ENCODE data around the gene CRB3.
"Not testable (repeated sequence)": the region's sequence is repeated elsewhere in the genome, so short reads cannot be mapped to it uniquely, and the experiment has no call there.

Gene CRB3, protein sequence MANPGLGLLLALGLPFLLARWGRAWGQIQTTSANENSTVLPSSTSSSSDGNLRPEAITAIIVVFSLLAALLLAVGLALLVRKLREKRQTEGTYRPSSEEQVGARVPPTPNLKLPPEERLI

DNA sequence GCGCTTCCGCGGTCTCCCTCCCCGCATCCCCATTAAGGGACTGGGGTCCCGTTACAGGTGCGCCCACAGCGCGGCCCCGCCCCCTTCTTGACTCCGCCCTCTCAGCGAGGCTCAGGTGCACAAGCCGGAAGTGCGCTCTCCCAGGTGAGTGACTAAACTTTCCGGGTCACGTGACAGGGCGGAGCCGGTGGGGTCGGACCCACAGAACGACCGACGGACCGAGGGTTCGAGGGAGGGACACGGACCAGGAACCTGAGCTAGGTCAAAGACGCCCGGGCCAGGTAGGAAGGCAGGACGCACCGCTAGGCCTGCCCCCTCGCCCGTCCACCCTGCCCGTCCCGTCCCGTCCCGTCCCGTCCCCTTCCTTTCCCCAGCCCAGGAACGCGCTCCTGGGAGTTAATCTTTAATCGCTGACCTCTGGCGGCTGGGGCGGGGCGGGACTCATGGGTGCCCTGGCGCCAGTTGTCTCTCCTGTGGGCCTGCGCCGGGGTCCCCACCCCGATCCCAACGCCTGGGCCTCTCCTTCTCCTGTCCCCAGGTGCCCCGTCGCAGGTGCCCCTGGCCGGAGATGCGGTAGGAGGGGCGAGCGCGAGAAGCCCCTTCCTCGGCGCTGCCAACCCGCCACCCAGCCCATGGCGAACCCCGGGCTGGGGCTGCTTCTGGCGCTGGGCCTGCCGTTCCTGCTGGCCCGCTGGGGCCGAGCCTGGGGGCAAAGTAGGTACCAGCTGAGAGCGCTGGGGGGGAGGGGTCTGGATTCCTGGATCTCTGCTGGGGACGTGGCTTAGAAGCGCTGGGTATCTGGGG lies at the start of gene CRB3:
TSS of gene CRB3 (plus strand) at position 202 of the 804 bp plus-strand sequence. CDS start at position 633, 431 bp downstream.
- peak; percentile 80 for DNase-seq

DNA sequence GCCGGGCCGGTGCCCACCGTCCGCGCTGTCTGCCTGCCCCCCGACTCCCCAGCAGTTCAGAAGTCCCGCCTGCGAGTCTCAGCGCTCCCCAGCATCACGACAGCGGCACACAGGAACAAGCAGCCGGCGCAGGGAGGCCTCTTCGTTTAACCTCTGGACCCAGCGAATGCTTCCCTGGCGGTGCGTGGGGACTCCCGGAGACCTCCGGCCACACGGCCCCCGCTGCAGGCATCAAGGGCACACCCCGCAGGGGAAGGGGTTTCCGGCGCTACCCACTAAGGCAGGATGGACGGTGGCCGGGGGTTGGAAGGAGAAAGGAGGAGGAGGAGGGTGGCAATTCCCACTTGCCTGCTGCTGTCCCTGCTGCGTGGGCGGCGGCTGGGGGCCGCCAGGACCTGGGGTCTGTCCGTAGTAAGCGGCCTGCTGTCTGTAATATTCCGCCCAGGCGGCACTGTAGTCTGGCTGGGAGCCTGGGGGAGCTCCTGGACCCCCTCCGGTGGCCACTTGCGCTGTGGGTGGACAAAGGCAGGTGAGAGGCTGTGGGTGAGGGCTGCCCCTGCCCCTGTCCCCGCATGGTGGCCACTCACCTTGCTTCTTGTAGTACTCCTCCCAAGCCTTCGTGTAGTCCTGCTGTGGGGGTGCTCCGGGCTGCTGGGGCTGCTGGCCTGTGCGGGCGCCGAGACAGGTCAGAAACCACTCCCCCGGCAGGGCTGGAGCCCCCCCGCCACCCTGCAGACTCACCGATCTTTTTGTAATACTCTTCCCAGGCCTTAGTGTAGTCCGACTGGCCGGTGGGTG lies 49.1 kb upstream of the CRB3 start:
- DNase-seq = no peak

DNA sequence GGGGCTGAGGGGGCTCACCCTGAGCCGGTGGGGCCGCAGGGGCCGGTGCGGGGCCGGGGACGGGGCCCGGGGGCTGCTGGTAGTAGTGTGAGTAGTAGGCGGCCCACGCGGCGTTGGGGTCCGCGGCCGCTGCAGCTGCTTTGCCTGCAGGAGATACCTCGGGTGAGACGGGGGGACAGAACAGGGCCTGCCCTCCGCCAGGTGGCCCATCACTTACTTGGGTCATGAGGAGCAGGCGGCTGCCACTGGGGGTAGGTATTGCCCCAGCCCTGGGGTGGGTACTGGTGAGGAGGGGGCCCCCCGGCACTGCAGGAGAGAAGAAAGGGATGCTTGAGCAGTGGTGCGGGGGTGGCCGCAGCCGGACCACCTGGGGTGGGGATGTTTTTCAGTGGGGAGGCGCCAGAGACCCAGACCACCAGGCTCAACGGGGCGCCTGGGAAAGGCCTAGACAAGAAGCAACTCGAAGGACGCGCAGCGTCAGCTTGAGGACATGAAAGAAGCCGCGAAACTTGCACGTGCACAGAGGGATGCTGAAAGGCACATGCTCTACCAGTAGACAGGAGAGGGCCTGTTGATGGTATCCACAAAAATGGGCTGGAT lies 48.4 kb upstream of the CRB3 start:
- no peak for DNase-seq

DNA sequence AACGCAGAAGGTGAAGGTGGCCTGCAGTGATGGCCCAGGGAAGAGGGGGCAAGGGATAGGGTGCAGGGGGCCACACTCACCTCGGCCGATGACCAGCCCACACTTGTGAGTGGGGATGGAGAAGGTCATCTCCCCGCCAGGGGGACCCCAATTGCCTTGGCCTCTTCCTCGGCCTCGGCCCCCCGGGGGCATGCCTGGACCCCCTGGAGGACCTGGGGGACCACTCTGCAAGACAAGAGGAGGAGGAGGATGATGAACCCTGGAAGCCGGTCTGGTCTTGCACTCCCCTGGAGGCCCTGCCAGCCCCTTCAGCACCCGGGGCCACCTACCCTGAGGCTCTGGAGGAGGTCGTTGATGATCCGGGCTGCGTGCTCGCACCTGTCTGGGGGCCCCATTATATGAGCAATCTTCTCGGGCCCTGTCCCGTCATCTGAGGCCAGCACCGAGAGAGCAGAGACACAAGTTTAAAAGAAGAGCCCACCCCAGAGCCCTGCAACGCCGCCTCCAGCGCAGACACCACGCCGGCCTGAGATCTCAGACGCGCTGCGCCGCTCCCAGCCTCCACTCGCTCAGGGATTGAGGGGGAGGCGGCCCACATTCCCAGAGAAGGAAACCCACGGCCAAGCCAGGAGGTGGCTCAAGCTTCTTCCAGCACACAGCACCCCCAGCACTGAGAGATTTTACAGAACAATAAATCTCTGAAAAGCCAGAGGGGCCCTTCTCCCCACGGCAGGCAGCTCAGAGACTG lies 47.2 kb upstream of the CRB3 start:
- no peak for DNase-seq

DNA sequence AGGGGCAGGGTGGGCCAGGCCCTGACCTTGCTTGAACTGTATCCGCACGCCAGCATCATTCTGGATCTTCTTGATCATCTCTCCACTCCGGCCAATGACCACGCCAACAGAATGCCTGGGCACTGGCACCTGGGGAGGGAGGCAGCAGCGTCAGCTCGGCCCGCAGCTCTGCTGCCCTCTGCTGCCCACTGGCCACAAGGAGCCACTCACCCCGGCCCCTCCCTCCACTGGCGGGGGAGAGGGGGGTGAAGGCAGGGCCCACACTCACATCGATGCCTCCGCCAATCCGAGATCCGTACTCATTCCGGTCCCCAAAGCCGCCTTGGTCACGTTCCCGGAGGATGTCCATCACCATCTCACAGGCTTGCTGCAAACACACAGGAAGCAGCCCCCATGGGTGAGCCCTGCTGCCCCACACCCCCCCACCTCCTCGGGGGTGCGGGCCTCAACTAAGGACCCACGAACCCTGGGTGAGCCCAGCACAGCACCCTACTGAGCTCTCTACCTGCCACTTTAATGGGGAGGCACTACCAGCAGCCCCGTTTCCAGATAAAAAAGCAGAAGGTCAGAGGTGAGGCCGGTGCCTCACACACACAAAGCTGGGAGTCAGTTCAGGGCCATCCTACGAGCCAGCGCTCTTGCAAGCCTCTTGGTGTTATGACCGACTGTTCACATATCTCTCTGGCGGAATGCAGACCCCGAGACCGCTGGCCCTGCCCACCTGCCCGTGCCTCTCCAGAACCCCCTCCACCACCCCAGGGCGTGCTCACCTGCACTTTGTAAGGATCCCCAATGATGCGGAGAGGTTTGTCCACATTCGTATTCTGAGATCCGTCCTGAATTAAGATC lies 46.1 kb upstream of the CRB3 start:
- DNase-seq = no peak

DNA sequence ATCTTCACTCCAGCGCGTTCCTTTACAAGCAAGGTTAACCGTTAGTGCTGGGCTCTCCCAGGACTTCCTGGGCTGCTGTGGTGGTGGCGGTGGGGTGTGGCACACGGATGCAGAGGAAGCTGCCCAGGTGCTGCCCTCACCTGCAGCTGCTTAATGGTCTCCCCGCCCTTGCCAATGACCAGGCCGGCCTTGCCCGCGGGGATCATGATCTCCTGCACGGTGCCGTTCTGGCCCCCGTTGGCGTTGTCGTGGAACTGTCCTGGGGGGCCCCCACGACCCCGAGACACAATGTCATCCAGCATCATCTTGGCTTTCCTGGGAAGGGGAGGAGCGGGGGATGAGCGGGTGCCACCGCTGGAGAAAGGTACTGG lies 45.5 kb upstream of the CRB3 start:
- no peak for DNase-seq

DNA sequence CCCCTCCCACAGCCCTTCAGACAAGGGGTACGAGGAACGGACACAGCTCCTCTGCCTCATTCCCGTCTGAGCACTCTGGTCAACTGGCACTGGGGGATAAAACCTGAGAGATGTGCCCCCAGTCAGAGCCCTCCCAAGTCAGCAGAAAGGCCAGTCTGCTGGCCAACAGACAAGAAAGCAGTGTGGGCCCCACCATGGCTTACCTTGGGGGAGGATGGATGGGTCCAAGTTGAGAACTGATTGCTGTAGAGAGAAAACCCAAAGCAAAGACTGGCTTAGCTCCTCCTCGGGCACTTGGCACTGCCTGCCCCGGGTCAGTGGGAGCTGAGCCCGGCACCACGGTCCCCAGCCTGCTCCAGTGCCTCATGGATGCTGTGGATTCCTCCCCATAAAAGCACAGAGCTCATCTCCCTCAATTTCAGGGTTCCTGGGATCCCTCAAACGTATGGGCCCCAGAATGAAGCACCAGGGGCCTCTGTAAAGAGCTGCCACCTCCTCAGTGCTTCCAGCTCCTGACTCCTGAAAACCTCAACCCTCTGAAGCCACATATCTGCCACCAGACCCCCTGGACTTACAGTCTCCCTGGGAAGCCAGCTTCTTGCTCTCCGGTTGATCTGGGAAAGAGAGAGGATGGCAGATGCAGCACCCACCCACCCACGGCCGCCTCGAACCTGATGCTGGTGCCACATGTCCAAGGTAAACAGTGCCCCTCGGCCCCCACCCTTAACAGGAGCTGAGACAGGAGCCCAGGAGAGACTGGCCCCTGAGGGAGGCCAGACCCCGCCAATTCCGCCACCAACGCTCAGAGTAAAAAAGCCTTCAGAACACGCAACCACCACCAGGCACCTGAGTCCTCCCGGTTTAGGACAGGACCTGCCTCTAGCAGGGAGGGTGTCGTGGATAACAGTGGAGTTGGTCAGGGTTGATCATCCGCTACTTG lies 42.7 kb upstream of the CRB3 start:
- DNase-seq = no peak

DNA sequence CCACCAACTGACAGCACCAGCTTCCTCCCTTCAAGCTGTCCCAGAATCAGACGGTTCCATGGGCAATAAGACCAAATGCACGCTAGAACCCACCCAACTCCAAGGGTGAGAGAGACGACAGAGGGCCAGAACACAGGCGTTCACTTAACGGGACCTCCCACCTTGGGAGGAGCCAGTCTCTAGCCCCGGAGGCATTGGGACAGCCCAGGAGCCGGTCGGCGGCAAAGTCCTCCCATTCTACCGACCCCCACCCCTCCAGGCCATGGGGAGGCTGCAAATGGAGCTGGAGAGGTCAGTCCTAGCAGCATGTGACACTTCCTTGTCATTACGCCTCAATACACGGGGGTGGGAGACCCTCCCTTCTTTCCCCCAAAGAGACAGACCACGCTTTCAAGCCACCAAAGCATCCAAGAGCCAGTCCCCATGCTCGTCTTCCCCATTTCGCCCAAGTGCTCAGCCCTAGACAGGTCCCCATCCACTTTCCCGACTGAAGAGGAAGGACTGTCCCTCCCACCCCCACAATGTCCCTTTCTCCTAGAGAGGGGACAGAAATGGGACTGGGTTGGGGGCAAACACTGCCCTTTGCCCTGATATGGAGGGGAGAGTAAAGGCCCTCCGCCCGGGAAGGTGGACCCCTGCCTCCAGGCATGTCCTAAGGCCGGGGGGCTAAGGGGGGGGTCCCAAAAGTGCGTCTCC lies 40.4 kb upstream of the CRB3 start:
- DNase-seq = no peak

DNA sequence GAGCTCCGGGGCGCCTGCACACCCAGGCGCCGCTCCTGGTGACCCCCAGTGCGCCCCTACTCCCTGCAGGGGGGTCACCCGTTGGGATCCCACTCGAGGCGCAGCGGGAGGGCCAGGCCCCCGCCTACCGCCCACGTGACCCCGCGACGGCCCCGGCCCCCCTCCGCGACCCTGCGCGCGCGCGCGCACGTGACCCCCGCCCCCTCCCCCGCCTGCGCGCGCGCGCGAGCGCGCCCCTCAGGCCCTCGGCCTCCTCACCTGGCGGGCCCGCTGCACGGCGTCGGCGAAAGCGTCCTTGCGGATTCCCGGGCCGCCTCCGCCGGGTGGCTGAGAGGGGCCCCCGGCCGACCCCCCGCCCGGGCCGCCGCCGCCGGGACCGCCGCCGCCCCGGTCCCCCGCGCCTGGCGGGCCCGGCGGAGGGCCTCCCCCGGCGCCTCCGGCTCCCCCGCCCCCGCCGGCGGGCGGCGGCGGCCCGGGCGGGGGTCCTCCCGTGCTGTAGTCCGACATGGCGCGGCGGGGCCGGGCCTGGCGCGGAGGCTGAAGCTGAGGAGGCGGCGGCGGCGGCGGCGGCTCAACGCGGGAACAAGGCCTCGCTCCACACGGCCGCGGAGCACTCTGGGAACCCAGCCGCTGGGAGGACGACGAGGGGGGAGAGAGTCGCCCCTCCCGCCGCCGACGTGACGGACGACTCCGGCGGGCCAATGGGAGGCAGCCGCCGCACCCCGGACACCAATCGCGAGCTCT lies 39.7 kb upstream of the CRB3 start, which contains the start of gene KHSRP:
TSS of gene KHSRP (minus strand) at position 617 of the 744 bp plus-strand sequence. CDS start at position 507, 110 bp downstream.
- peak; percentile 27 for DNase-seq

DNA sequence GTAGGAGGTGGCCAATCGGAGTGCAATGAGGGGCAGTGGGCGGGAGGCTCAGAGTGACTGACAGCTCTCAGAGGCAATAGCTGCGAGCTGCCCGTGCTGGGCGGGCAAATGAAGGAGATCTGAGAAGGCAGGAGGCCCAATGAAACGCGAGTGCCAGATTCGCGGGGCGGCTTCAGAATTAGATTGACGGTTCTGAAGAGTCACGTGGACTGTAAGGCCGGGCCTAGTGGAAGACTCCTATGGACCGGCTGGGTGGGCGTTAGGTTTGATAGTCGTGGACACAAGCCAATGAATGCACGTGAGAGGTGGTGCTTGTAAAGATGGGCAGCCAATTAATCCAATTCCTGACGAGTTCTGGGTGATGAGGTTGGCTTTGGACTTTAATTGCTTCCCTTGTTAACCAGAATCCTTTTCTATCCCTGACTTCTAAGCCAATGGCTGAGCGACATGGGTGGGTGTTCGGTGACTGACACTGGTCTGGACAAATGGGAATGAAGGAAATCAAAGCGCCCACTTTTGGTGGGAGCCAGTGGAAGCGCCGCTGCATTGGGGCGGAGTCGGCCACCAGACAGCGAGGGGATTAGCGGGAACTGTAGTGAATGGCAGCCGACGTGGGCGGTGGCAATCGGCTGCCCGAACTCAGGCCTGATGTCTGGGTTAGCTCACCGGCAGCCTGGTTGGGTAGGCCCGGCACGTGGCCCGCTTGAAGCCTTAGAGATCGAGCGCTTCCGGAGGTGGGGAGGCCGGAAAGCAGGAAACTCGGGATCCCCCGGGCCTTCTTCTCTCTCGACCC lies 38.9 kb upstream of the CRB3 start:
- DNase-seq = peak; percentile 99

DNA sequence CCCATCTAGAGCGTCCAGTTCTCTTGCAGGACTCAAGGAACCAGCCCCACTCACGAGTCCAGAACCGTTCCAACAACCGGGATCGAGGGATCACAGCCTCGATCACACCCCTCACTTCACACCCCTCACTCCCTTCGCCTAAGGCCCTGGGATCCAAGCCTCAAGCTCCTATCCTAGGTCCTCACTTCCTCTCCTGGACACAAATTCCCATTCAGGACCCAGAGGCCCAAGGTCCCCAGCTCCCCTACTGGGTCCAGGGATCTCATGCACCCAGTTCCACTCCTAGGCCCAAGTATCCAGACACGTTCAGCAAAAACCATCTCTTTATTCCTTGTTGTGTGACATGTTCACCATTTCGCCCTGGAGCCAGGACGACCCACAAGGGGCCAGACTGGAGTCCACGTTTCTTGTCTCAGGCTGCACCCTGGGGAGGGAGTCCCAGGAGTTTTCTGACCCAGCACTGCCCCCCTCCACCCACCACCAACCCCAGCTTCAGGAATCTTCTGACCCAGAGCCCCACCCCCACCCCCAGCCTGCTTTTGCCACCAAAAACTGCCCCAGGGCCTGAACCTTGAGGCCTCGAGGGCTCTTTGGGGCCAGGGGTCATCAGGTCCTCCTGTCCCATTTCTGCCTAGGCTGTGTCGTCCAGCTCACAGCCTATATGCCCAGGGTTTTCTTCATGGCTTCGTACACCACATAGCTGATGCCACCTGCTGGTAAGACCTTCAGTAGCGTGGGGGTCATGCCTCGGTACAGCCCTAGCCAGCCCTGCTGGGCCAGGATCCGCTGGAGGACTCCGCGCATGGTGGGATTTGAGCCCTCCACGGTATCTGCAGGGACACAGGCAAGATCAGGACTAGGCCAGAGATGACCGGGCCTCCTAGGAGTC lies 38.1 kb upstream of the CRB3 start:
- no peak for DNase-seq

DNA sequence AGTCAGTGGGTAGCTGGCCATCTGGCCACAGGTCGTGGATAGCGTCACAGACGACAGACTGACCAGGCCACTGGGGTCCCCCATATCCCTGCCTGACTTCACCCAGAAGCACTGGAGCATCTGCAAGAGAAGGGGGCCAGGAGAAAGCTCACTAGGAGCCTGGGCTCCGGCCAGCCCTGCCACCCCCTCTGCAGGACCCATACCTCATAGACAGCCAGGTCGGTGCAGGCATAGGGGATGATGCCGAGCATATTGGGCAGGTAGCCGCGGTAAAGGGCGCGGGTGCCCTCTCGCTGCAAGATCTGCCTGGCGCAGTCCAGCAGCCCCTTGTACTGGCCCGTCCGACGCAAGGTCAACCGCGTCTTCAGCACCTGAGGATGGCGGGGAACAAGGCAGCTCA lies 36.9 kb upstream of the CRB3 start:
- DNase-seq = no peak

DNA sequence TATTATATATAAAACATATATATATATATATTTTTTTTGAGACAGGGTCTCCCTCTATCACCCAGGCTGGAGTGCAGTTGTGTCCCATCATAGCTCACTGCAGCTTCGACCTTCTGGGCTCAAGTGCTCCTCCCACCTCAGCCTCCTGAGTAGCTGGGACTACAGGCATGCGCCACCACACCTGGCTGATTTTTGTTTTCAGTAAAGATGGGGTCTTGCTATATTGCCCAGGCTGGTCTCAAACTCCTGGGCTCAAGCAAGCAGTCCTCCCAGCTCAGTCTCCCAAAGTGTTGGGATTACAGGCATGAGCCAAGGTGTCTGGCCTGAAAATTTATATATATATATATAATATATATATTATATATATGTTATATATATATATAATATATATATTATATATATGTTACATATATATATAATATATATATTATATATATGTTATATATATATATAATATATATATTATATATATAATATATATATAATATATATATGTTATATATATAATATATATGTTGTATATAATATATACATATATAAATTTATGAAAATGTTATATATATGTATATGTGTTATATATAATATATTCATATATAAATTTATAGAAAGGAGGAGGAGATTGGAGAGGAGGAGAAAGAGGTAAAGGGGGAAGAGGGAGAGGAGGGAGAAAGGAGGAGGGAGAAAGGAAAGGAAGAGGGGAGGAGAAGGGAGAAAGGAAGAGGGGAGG lies 35.2 kb upstream of the CRB3 start:
- DNase-seq = not testable (repeated sequence)

DNA sequence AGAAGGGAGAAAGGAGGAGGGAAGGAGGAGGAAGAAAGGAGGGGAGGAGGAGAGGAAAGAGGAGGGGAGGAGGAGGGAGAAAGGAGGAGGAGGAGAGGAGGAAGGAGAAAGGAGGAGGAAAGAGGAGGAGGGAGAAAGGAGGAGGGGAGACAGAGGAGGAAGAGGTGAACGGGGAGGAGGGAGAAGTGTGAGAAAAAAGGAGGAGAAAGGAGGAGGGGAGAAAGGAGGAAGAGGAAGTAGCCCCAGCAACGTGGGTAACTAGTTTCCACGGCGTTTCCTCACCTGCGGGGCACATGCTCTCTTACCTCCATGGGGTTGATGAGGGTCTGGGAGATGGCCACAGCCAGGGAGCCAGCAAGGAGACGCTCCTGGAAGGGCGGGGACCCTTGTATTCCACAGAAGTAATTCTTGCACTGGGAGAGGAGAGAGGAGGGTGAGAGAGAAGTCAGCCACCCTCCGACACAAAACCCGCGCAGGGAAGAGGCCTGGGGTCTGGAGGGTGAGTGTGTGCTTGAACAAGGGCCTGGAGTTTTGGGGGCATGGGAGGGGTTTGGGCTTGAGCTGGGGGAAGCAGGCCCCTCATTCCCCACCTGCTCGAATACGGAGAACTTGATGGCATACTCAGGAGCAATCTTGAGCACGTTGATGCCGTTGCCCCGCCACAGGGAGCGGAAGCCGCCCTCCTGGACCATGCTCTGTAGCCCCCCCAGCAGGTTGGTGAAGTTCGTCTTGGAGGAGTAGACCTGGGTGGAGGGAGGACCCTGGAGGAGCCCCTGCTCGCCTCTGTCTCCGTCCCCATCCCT lies 34.5 kb upstream of the CRB3 start:
- no peak for DNase-seq

DNA sequence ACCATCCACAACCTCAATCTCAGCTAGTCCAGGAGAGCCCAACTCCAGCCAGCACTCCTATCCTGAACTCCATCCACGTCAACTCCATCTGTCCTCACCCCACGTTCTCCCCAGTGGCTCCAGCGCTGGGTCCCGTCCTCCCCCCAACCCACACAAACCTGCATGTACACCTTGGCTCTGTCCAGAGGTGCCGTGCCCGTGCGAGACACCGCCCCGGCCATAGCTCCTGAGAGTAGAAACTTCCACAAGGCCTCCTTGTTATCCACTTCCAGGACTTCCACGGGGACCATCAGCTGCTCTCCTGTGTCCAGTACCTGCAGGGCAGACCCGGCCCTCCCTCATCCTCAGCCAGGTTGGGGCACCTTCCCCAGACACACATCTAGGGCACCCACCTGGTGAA lies 32.2 kb upstream of the CRB3 start:
- no peak for DNase-seq

DNA sequence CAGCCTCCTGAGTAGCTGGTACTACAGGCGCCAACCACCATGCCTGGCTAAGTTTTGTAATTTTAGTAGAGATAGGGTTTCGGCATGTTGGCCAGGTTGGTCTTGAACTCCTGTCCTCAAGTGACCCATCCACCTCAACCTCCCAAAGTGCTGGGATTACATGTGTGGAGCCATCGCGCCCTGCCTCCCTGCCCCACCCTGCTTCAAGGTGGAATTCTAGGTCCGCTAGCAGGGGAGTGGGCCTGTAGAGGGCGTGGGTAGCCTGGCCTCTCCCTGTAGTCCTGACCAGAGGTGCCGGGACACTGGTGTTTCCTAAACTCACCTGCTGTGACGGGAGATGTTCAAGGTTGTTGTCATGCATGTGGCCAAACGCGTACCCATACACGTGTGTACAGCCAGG lies 30.9 kb upstream of the CRB3 start:
- DNase-seq = no peak

Data from NCI-H2171 (cell line).